Mesodermal cell (in vitro differentiated cells): ENCODE measurements around the gene TTLL4.
A peak's percentile ranks its signal among the peaks of the same experiment; 100 is the strongest.

Experiments used
- H3K27ac ChIP-seq: 2 replicates; pipeline ENCODE4 v1.7.0; 2013; ENCODE audit warnings: mild to moderate bottlenecking, low read depth, low read length, moderate library complexity; ENCODE audit not compliant: severe bottlenecking
- H3K36me3 ChIP-seq: 2 replicates; pipeline ENCODE4 v1.7.1; 2013; ENCODE audit warnings: mild to moderate bottlenecking, low read length, moderate library complexity; ENCODE audit not compliant: control insufficient read depth, insufficient read depth
- H3K4me1 ChIP-seq: one replicate; pipeline ENCODE4 v1.7.1; 2013; ENCODE audit warnings: mild to moderate bottlenecking, low read length; ENCODE audit not compliant: insufficient read depth, control insufficient read depth, poor library complexity, severe bottlenecking
- H3K4me3 ChIP-seq: 2 replicates; pipeline ENCODE4 v1.7.0; 2013; ENCODE audit warnings: low read length, control low read depth, mild to moderate bottlenecking; ENCODE audit not compliant: insufficient read depth, poor library complexity, severe bottlenecking; ENCODE audit errors: extremely low read depth
- H3K9me3 ChIP-seq: 2 replicates; pipeline ENCODE4 v1.7.1; 2013; ENCODE audit warnings: mild to moderate bottlenecking, low read length, moderate library complexity; ENCODE audit not compliant: control insufficient read depth
- WGBS, 2 experiments: methylation state at CpG; one replicate each; pipeline ENCODE4 v1.1.5; 2013; ENCODE audit warnings: missing lambda C conversion rate in 2 of 2; ENCODE audit not compliant: insufficient coverage in 2 of 2; 5-methylcytosine and 5-hydroxymethylcytosine counted together

TTLL4 gene

DNA sequence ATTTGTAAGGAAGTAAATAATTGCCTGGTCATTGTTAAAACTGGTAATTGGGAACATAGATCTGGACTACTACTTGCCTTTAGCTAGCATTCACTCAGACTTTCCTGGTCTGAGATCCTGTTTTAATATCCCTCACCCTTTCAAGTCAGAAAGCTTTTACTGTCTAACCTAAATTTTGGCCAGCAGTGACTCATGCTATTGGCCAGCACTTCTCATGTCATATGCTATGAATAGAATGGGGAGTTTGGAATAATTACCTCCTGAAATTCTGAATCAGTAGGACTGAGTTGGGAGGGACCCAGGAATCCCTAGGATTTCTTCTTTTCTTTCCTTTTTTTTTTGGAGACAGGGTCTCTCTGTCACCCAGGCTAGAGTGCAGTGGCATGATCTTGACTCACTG lies 19.4 kb upstream of the TTLL4 start:
- H3K4me3 ChIP-seq, result no peak overlapping the region
- no peaks in the 10 kb centered on the region for H3K9me3 ChIP-seq
- peaks cover 57% of the 10 kb centered on the region for H3K36me3 ChIP-seq
- no peak overlapping the region for H3K27ac ChIP-seq
- H3K4me1 ChIP-seq, result peaks cover 13% of the 10 kb centered on the region

DNA sequence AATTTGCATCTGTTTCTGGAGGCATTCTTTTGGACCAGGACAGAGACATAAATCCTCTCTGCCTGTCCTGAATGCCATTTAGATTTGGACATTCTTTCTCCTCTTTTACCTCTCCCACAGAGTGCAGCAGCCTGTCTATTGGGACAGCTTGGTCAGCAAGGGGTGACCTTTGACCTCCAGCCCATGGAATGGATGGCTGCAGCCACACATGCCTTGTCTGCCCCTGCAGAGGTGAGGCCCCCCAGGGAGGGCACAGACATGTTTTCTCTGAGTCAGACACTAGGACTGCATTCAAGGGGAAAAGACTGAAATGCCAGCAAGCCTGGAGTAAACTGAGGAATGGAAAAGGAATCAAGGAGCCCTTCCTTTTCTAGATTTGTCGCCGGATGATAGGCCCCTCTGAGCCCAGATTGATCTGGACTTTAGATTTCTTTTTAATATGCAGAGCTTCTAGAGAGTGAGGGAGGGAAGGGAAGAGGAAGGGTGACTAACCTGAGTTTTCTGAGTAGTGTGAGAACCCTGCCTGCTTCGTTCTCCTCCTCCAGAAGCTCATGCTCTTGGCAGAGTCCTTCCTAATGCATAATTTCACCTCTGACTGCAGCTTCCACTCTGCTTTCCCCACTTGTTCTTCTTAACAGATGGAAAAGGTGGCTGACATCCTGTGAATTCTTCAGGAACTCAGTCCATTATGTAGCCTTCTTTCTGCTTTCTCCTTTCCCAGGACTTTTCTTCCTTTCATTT lies 16.1 kb upstream of the TTLL4 start:
- 86% methylated on average over 1 of the region's 3 CpGs; no CpG with 5 or more reads in 1 of the 2 experiments for WGBS, 2 experiments
- Histone ChIP-seq H3K36me3 (peaks cover 73% of the 10 kb centered on the region), H3K4me1 (peaks cover 13% of the 10 kb centered on the region), H3K27ac (peak overlapping the region; percentile 32), H3K4me3 (no peak overlapping the region), H3K9me3 (no peaks in the 10 kb centered on the region)

DNA sequence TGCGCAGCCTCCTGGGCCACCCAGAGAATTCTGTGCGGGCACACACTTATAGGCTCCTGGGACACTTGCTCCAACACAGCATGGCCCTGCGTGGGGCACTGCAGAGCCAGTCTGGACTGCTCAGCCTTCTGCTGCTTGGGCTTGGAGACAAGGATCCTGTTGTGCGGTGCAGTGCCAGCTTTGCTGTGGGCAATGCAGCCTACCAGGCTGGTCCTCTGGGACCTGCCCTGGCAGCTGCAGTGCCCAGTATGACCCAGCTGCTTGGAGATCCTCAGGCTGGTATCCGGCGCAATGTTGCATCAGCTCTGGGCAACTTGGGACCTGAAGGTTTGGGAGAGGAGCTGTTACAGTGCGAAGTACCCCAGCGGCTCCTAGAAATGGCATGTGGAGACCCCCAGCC lies 11.8 kb upstream of the TTLL4 start:
- peaks cover 10% of the 10 kb centered on the region for H3K4me1 ChIP-seq
- WGBS, 2 experiments, result 96 to 97% methylated on average over 8 of the region's 8 CpGs
- no peak overlapping the region for H3K27ac ChIP-seq
- no peaks in the 10 kb centered on the region for H3K9me3 ChIP-seq
- H3K36me3 ChIP-seq, result peaks cover 44% of the 10 kb centered on the region
- no peak overlapping the region for H3K4me3 ChIP-seq

DNA sequence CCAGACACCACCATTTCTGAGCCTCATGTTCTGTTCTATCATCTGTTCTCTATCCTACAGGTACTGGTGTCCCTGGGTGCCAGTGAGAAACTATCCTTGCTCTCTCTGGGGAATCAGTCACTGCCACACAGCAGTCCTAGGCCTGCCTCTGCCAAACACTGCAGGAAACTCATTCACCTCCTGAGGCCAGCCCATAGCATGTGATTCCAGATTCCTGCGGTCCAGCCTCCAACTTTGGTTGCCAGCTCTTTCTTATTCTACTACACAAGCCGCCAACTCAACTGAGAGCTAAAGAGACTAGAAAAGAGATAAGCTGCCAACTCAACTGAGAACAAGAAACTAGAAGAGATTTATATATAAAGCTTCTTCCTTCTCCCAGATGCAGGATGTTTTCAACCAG lies 8.8 kb upstream of the TTLL4 start:
- peaks cover 11% of the 10 kb centered on the region for H3K4me1 ChIP-seq
- H3K4me3 ChIP-seq, result no peak overlapping the region
- no peak overlapping the region for H3K27ac ChIP-seq
- no peaks in the 10 kb centered on the region for H3K9me3 ChIP-seq
- WGBS, 2 experiments, result 100% methylated on average over 1 of the region's 2 CpGs; no CpG with 5 or more reads in 1 of the 2 experiments
- H3K36me3 ChIP-seq, result peaks cover 31% of the 10 kb centered on the region

DNA sequence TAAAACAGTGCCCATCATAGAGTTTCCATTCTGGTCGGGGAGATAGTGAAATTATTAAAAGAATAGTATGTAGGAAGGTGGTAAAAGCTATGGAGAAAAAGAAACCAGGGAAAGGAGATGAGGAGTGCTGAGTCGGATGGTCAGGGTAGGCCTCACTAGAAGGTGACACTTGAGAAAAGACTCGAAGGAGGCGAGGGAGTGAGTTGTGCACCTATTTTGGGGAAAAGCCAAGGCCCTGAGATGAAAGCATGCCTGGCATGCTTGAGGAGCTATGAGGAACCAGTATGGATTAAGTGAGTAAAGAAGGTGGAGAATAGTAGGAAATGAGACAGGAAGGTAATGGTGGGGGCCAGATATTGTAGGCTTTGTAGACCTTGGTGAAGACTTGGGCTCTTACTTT lies 7.3 kb upstream of the TTLL4 start:
- peaks cover 20% of the 10 kb centered on the region for H3K36me3 ChIP-seq
- H3K4me1 ChIP-seq, result peaks cover 11% of the 10 kb centered on the region
- H3K4me3 ChIP-seq, result no peak overlapping the region
- no peaks in the 10 kb centered on the region for H3K9me3 ChIP-seq
- 86 to 91% methylated on average over 4 of the region's 4 CpGs for WGBS, 2 experiments
- no peak overlapping the region for H3K27ac ChIP-seq

DNA sequence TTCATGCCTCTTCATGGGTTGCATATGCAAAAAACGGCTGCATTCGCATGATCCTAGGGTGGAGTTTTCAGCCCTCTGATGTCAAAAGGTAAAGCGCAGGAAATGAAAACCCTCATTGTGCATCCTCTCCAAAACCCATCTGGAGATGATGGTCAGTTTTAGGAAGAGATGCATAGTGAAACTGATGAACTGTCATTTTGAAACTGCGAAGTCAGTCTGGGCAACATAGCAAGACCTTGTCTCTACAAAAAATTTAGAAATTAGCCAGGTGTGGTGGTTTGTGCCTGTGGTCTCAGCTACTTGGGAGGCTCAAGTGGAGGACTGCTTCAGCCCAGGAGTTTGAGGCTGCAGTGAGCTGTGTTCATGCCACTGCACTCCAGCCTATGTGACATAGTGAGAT lies 2.5 kb upstream of the TTLL4 start:
- Histone ChIP-seq H3K9me3 (no peaks in the 10 kb centered on the region), H3K36me3 (peaks cover 10% of the 10 kb centered on the region), H3K4me1 (peaks cover 11% of the 10 kb centered on the region), H3K27ac (no peak overlapping the region), H3K4me3 (no peak overlapping the region)
- 83 to 100% methylated on average over 2 to 4 of the region's 4 CpGs for WGBS, 2 experiments

DNA sequence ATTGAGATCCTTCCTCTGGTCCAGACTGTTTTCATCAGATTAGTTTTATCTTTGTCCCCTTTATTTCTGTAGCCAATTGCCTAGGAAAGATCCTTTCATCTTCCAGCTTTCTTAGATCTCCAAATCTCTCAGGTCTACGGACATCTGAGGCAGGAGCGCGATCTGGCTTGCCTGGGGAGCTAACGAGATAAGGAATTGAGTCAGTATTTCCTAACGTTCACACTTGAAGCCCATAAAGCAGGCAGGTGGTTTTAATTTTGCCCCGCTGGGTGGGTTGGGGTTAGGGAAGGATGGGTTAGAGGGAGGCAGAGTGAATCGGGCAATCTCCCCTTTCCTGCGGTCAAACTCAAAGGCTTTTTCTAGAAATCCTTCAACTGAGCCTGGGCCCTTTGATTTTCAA lies 727 bp upstream of the TTLL4 start:
- H3K9me3 ChIP-seq, result no peaks in the 10 kb centered on the region
- H3K4me1 ChIP-seq, result peaks cover 11% of the 10 kb centered on the region
- 86 to 95% methylated on average over 5 to 8 of the region's 8 CpGs for WGBS, 2 experiments
- peaks cover 21% of the 10 kb centered on the region for H3K36me3 ChIP-seq
- H3K27ac ChIP-seq, result no peak overlapping the region
- no peak overlapping the region for H3K4me3 ChIP-seq

DNA sequence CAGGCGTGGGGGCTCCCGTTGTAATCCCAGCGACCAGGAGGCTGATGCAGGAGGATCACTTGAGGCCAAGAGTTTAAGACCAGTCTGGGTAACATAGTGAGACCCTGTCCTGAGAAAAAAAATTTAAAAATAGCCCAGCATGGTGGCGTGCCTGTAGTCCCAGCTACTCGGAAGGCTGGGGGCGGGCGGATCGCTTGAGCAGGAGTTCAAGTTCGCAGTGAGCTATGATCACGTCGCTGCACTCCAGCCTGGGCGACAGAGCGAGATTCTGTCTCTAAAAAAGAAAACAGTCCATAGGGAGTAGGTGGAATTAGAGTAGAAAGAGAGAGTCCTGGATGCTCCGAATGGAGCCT lies 325 bp upstream of the TTLL4 start:
- Histone ChIP-seq H3K4me1 (peaks cover 11% of the 10 kb centered on the region), H3K27ac (no peak overlapping the region), H3K4me3 (peak overlapping the region; percentile 99), H3K9me3 (no peaks in the 10 kb centered on the region), H3K36me3 (peaks cover 24% of the 10 kb centered on the region)
- 62 to 64% methylated on average over 14 of the region's 14 CpGs for WGBS, 2 experiments

DNA sequence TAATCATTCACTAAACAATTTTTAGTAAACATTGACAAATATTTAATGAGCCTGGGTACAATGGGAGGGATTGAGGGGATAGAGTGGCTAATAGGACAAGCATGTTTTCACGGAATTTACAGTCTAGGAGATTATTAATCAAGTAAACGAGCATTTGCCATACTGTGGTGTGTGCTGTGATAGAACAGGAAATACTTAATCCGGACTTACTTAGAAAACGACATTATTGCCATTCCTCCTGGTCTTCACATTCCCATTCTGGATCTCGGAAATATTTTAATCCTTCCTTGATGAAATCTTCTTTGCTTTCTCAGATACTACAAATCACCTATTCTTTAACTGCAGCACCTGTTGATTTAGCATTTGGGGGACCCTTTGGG lies 905 bp downstream of the TTLL4 start:
- H3K27ac ChIP-seq, result peak overlapping the region; percentile 81
- WGBS, 2 experiments, result 12 to 27% methylated on average over 4 to 5 of the region's 5 CpGs

DNA sequence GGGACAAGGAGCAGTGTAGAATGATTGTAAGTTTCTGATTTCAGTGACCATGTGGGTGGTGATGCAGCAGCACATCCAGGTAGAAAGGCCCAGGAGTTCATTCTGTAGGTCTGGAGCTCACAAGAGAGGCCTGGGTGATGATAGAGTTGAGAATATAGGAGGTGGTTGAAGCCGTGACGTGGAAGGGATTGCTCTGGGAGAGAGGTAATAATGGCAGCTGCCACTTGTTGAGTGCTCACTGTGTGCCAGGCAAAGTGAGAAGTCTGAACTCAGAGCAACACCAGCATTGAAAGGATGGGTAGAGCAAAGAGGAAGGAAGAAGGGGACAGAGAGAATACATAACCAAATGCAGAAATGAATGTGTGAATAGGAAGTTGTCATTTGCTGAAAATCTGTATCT lies 3.3 kb downstream of the TTLL4 start:
- WGBS, 2 experiments, result 92 to 93% methylated on average over 2 of the region's 2 CpGs
- Histone ChIP-seq H3K9me3 (no peaks in the 10 kb centered on the region), H3K36me3 (peaks cover 59% of the 10 kb centered on the region), H3K4me3 (no peak overlapping the region), H3K4me1 (no peaks in the 10 kb centered on the region), H3K27ac (no peak overlapping the region)

More for the DNA sequence above, 905 bp downstream of the TTLL4 start:
- Histone ChIP-seq H3K4me1 (no peaks in the 10 kb centered on the region), H3K9me3 (no peaks in the 10 kb centered on the region), H3K4me3 (peak overlapping the region; percentile 99), H3K36me3 (peaks cover 36% of the 10 kb centered on the region)

DNA sequence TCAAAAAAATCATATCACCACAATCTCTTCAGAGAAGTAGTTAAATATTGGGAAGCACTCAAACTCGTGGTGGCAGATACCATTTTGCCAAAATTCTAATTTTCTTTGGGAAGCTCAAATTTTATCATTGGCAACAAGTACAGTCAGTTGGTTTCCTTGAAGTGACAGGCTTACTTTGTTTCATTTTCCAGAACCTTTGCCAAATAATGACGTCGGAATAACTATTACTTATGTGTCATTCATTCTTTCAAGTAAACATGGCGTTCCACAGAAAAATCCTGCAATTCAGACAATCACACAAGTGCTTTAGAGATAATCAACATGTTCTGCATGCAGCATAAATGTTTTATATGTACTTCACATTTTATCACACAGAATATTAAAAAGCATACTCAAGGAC lies 5.4 kb downstream of the TTLL4 start:
- peaks cover 80% of the 10 kb centered on the region for H3K36me3 ChIP-seq
- H3K4me3 ChIP-seq, result no peak overlapping the region
- H3K4me1 ChIP-seq, result no peaks in the 10 kb centered on the region
- H3K9me3 ChIP-seq, result no peaks in the 10 kb centered on the region
- no peak overlapping the region for H3K27ac ChIP-seq
- WGBS, 2 experiments, result 91% methylated on average over 4 of the region's 4 CpGs; no CpG with 5 or more reads in 1 of the 2 experiments
